GM10266 (cell line): ENCODE results near the gene ISL1.

Experiments used
- DNase-seq: peaks from one replicate; pipeline ENCODE4 v3.0.0; 2012; ENCODE audit errors: extremely low spot score
- TF ChIP-seq, protein P1 (sequence below): IDR thresholded peaks from 2 replicates; pipeline ENCODE4 v1.5.1; 2012; ENCODE audit warnings: mild to moderate bottlenecking, low read depth; ENCODE audit not compliant: control insufficient read depth, insufficient read depth; ENCODE audit errors: missing control alignments

Gene ISL1

DNA sequence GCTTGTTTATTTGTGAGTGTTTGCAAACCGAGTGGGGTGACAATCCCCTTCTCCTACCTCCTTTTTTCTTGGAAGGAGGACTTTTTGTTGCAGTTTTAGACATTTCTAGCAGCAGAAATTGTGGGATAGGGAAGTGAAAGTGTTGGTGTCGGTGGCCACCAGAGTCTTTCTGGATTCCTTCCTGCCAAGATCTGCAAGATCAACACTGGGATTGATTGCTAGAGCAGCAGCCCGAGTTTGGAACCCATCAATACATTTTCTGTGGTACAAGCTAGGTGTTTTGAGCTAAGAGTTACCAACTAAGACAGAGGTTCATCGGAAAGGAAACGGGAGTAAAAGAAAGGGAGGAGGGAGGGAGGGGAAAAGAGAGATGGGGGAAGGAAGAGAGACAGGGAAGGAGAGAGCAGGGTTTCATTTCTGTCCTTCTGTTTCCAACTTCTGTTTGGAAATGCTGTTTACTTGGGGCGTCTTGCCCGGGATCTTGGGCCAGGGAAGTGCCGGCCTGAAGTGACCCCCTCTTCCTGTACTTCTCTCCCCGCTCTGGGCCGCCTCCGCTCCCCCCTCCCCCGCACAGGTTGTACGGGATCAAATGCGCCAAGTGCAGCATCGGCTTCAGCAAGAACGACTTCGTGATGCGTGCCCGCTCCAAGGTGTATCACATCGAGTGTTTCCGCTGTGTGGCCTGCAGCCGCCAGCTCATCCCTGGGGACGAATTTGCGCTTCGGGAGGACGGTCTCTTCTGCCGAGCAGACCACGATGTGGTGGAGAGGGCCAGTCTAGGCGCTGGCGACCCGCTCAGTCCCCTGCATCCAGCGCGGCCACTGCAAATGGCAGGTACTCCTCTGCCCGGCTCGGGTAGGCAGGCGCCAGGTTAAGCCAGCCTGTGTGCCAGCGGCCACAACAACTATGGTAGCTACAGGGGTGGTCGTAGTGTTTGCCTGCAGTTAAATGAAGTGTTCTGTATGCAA, 4.0 kb downstream of the ISL1 start:
- no peak for DNase-seq

DNA sequence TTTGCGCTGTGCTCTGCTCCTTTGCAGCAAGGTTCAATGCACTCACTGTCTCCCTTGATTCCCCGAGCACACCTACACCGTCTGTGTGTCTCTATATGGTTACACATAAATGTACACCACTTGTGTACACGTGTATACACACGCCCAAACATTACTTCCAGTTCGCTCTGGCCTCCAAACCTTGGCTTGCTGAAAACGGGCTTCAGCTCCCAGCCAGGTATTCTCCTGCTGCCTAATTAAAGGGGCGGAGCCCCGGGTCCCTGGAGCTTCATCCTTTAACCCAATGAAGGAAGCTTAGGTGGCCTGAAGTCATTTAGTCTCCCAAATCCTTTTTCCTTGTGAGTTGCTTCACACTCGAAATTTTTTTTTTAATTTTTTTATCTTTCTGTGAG, 4.6 kb downstream of the ISL1 start:
- TF ChIP-seq, protein P1, sequence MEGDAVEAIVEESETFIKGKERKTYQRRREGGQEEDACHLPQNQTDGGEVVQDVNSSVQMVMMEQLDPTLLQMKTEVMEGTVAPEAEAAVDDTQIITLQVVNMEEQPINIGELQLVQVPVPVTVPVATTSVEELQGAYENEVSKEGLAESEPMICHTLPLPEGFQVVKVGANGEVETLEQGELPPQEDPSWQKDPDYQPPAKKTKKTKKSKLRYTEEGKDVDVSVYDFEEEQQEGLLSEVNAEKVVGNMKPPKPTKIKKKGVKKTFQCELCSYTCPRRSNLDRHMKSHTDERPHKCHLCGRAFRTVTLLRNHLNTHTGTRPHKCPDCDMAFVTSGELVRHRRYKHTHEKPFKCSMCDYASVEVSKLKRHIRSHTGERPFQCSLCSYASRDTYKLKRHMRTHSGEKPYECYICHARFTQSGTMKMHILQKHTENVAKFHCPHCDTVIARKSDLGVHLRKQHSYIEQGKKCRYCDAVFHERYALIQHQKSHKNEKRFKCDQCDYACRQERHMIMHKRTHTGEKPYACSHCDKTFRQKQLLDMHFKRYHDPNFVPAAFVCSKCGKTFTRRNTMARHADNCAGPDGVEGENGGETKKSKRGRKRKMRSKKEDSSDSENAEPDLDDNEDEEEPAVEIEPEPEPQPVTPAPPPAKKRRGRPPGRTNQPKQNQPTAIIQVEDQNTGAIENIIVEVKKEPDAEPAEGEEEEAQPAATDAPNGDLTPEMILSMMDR = no peak
- no peak for DNase-seq

More for the DNA sequence above, 4.0 kb downstream of the ISL1 start:
- TF ChIP-seq, protein P1 = no peak

DNA sequence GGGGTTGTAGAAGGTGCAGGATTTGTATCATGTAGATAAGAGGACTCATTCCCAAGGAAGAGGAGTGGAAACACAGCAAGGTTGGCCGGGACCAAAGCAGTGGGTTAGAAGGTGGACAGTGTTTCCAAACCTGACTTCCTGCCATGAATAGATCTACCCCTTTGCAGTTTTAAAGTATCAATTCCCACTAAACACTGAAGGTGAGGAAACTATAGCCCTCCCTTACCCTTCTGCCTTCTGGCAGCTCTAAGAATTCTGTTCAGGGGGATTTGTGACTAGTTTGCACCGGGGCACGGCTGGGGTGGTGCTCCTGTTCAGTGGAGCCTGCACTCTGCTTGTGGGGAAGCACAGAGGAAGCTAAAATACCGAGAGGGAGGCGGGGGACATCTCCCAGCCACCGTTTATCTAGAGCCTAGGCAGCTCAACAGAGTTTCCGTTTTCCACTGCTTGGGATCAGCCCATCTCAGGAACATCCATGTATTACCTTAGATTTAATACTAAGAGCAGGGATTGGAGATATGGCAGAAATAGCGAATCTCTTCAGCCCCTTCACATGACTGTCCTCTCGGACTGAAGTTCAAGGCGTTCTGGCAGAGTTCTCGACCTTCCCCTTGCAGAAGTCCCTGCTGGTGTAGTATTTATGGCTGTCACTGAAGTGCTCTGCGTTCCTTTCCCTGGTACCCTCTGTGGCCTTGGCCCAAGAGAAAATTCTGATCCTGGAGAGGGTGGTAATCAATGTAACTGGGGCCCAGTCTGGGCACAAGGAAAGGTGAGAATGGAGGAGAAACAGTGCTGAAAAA, 5.4 kb downstream of the ISL1 start:
- DNase-seq = no peak
- TF ChIP-seq, protein P1 = no peak

DNA sequence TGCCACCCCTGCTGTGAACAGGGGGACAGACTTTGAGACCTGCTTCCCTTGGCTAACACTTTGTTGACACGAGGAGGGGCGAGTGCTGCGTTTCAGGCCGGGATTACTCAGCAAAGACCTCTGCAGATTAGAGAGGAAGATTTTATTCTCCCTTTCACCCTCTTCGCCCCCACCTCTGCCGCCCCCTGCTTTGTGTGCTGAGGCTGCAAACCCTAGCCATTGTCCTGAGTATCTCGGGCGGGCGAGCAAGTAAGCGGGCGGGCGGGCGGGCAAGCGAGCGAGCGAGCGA, 6.0 kb downstream of the ISL1 start:
- DNase-seq = no peak
- TF ChIP-seq, protein P1 = no peak

DNA sequence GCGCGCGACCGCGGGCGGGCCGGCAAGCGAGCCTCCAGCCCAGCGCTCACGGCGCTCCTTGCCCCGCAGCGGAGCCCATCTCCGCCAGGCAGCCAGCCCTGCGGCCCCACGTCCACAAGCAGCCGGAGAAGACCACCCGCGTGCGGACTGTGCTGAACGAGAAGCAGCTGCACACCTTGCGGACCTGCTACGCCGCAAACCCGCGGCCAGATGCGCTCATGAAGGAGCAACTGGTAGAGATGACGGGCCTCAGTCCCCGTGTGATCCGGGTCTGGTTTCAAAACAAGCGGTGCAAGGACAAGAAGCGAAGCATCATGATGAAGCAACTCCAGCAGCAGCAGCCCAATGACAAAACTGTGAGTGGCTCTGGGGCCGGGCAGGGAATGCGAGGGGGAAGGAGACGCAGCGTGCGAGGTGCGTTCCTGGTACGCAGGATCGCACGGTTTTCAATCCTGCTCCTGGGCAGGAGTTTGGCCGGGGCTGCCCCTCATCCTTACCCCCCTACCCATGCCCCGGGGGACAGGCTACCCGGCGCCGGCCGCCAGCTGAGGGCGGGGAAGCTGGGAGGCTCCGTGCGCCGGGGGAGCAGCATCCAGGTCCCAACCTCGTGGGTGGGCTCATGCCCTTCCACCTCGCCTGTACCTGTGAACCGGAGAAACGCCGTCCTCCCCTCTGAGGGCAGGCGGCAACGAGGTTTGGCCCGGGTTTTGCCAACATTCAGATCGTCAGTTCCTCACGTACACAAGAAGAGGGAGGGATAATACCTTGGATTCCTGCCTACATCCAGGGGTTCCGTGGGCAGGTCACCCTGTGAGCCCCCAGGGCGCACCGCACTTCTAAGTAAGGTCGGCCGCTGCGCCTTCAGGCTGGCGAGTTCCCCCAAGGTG, 6.6 kb downstream of the ISL1 start:
- DNase-seq = no peak
- TF ChIP-seq, protein P1 = no peak

DNA sequence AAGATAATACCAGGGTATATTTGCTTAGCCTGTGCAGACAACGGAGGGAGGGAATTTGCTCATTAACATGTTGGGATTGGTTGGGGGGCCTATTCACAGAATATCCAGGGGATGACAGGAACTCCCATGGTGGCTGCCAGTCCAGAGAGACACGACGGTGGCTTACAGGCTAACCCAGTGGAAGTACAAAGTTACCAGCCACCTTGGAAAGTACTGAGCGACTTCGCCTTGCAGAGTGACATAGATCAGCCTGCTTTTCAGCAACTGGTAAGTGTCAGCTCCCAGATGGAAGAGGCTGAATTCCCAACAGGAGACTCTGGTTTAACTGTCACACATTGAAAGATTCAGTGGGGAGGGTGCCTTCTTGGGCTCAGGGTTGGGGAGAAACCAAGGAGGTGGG, 7.9 kb downstream of the ISL1 start:
- no peak for DNase-seq
- TF ChIP-seq, protein P1 = no peak
